C4-2B (cell line): ENCODE measurements around the gene TRIM71.

Source experiments
- CTCF ChIP-seq: fragments of 450-650 bp; conservative IDR thresholded peaks from 2 replicates; pipeline ENCODE4 v1.5.1; 2017; ENCODE audit warnings: mild to moderate bottlenecking
- ZFX ChIP-seq: fragments of 450-650 bp; IDR thresholded peaks from 2 replicates; pipeline ENCODE4 v1.6.1; 2017

- TF ChIP-seq CTCF (no peak), ZFX (no peak)
Measured at GRCh38 chr3:32843510-32844321, 25.9 kb downstream of the TRIM71 start.
